H1 (cell line): ENCODE data around the gene NOTUM. TPM values are rescaled to one million over a fixed set of nuclear protein-coding genes. Genes with fewer than 3 reads are reported as not detected.

Source experiments
- CTCF ChIA-PET: fragments of 300-600 bp; sonication (Branson Sonifier 250); formaldehyde crosslinking; loops from one replicate; lab custom pipeline; 2021; ENCODE audit not compliant: partially characterized antibody; lab: Charles Lee
- POLR2A ChIA-PET: fragments of 300-600 bp; sonication (Branson Sonifier 250); formaldehyde crosslinking; loops from one replicate; lab custom pipeline; 2021; ENCODE audit warnings: inconsistent platforms; ENCODE audit not compliant: partially characterized antibody; lab: Charles Lee
- DNase-seq, 2 experiments: peaks; one replicate each; pipeline versions ENCODE4 v3.0.0 to v3.0.0-alpha.2; 2010 to 2022; ENCODE audit warnings: low spot score in 2 of 2, low read depth in 1 of 2, mixed read lengths in 1 of 2
- FAIRE-seq: peaks from 2 replicates; lab custom pipeline; 2011; peaks lifted over from hg19 to GRCh38; lab: Jason Lieb, UNC
- H2AFZ ChIP-seq: 2 replicates; pipeline ENCODE4 v1.8.1; 2012; ENCODE audit warnings: low read length, inconsistent platforms
- H2AK5ac ChIP-seq: 2 replicates; pipeline ENCODE4 v1.6.1; 2013; ENCODE audit warnings: low read depth, low read length
- H2BK120ac ChIP-seq: replicated peaks from 2 replicates; pipeline ENCODE3; 2013; ENCODE audit warnings: low read depth, low read length, inconsistent platforms
- H2BK12ac ChIP-seq: 2 replicates; pipeline ENCODE4 v1.6.1; 2013; ENCODE audit warnings: low read depth, low read length
- H2BK15ac ChIP-seq: 2 replicates; pipeline ENCODE4 v1.6.1; 2013; ENCODE audit warnings: low read length
- H2BK20ac ChIP-seq: 2 replicates; pipeline ENCODE4 v1.6.1; 2013; ENCODE audit warnings: low read length
- H2BK5ac ChIP-seq: 2 replicates; pipeline ENCODE4 v1.6.1; 2013; ENCODE audit warnings: low read depth, low read length
- H3K14ac ChIP-seq: 2 replicates; pipeline ENCODE4 v1.6.1; 2013; ENCODE audit warnings: inconsistent platforms; ENCODE audit not compliant: insufficient read length
- H3K18ac ChIP-seq: 2 replicates; pipeline ENCODE4 v1.6.1; 2013; ENCODE audit warnings: low read length; ENCODE audit errors: extremely low read depth
- H3K23ac ChIP-seq: 2 replicates; pipeline ENCODE4 v1.6.1; 2013; ENCODE audit warnings: inconsistent platforms; ENCODE audit not compliant: insufficient read length
- H3K23me2 ChIP-seq: 2 replicates; pipeline ENCODE4 v1.6.1; 2013; ENCODE audit warnings: low read depth, low read length
- H3K27ac ChIP-seq: 2 replicates; pipeline ENCODE4 v1.6.1; 2011; ENCODE audit warnings: low read depth, low read length, inconsistent platforms
- H3K27me3 ChIP-seq, 4 experiments: replicated peaks in 1 of 4; 1 replicate in 1 of 4; 2 replicates in 3 of 4; pipeline versions ENCODE4 v1.6.1 to v1.8.1; 2011 to 2013; ENCODE audit warnings: low read length in 3 of 4, mild to moderate bottlenecking in 3 of 4, inconsistent platforms in 2 of 4, mixed read lengths in 2 of 4, moderate library complexity in 1 of 4; ENCODE audit not compliant: control insufficient read depth in 3 of 4, insufficient read depth in 3 of 4; ENCODE audit errors: extremely low read depth in 1 of 4
- H3K36me3 ChIP-seq, 4 experiments: 2 replicates each; pipeline versions ENCODE4 v1.6.1 to v1.8.1; 2011 to 2013; ENCODE audit warnings: mild to moderate bottlenecking in 4 of 4, low read length in 3 of 4, moderate library complexity in 2 of 4, control low read depth in 1 of 4, inconsistent platforms in 1 of 4; ENCODE audit not compliant: insufficient read depth in 4 of 4, control insufficient read depth in 2 of 4
- H3K4ac ChIP-seq: replicated peaks from 2 replicates; pipeline ENCODE3; 2013; ENCODE audit warnings: low read length, low read depth, mixed read lengths, inconsistent platforms; ENCODE audit not compliant: insufficient read length
- H3K4me1 ChIP-seq, 4 experiments: replicated peaks in 1 of 4; 1 replicate in 1 of 4; 2 replicates in 3 of 4; pipeline versions ENCODE4 v1.6.1 to v1.8.1; 2011 to 2013; ENCODE audit warnings: low read length in 3 of 4, inconsistent platforms in 2 of 4, mixed read lengths in 1 of 4; ENCODE audit not compliant: insufficient read depth in 4 of 4, control insufficient read depth in 3 of 4
- H3K4me2 ChIP-seq, 2 experiments: 2 replicates each; pipeline versions ENCODE4 v1.6.1 to v1.8.1; 2011 to 2013; ENCODE audit warnings: low read depth in 2 of 2, low read length in 2 of 2, control low read depth in 1 of 2, inconsistent platforms in 1 of 2, mild to moderate bottlenecking in 1 of 2; ENCODE audit not compliant: insufficient read depth in 1 of 2
- H3K4me3 ChIP-seq, 4 experiments: fragments of 200-600, 300-600 bp in 1 of 4; sonication (generic), shearing (Covaris generic), sonication (Bioruptor Twin) in 1 of 4; 2 replicates each; pipeline versions ENCODE4 v1.5.1 to v1.8.1; 2011 to 2016; ENCODE audit warnings: low read length in 4 of 4, low read depth in 3 of 4, control low read depth in 2 of 4, inconsistent platforms in 2 of 4, mild to moderate bottlenecking in 2 of 4, mixed read lengths in 1 of 4, moderate library complexity in 1 of 4; ENCODE audit not compliant: insufficient read depth in 2 of 4; ENCODE audit errors: extremely low read depth in 1 of 4
- H3K56ac ChIP-seq: replicated peaks from 2 replicates; pipeline ENCODE3; 2013; ENCODE audit warnings: low read depth, mild to moderate bottlenecking, mixed read lengths, low read length, inconsistent platforms; ENCODE audit not compliant: insufficient read length
- H3K79me1 ChIP-seq: 2 replicates; pipeline ENCODE4 v1.6.1; 2013; ENCODE audit warnings: low read depth, low read length, control low read depth
- H3K79me2 ChIP-seq, 2 experiments: 2 replicates each; pipeline versions ENCODE4 v1.6.1 to v1.8.1; 2012 to 2013; ENCODE audit warnings: low read length in 2 of 2, mild to moderate bottlenecking in 2 of 2, inconsistent platforms in 1 of 2; ENCODE audit not compliant: insufficient read depth in 2 of 2, control insufficient read depth in 1 of 2
- H3K9ac ChIP-seq, 4 experiments: replicated peaks in 1 of 4; 1 replicate in 1 of 4; 2 replicates in 3 of 4; pipeline versions ENCODE4 v1.6.1 to v1.8.1; 2011 to 2013; ENCODE audit warnings: low read depth in 3 of 4, low read length in 3 of 4, control low read depth in 2 of 4, mild to moderate bottlenecking in 2 of 4, moderate library complexity in 2 of 4, inconsistent platforms in 1 of 4; ENCODE audit errors: extremely low read depth in 1 of 4
- H3K9me3 ChIP-seq, 2 experiments: 2 replicates each; pipeline versions ENCODE4 v1.6.1 to v1.8.1; 2012 to 2013; ENCODE audit warnings: mild to moderate bottlenecking in 2 of 2, moderate library complexity in 2 of 2, control low read depth in 1 of 2, inconsistent platforms in 1 of 2, low read depth in 1 of 2, low read length in 1 of 2, mixed read lengths in 1 of 2; ENCODE audit not compliant: insufficient read depth in 2 of 2
- H4K20me1 ChIP-seq, 2 experiments: replicated peaks in 1 of 2; 2 replicates each; pipeline versions ENCODE3 to v1.8.1; 2011 to 2013; ENCODE audit warnings: inconsistent platforms in 2 of 2, low read length in 2 of 2, mild to moderate bottlenecking in 1 of 2; ENCODE audit not compliant: insufficient read depth in 2 of 2, control insufficient read depth in 1 of 2
- H4K5ac ChIP-seq: 2 replicates; pipeline ENCODE4 v1.6.1; 2013; ENCODE audit warnings: low read length, low read depth, mixed read lengths, inconsistent platforms; ENCODE audit not compliant: insufficient read length
- H4K8ac ChIP-seq: 2 replicates; pipeline ENCODE4 v1.8.0; 2013; ENCODE audit warnings: mild to moderate bottlenecking, moderate library complexity, low read length, inconsistent platforms; ENCODE audit not compliant: insufficient read depth; ENCODE audit errors: extremely low read depth
- H4K91ac ChIP-seq: replicated peaks from 2 replicates; pipeline ENCODE3; 2013; ENCODE audit warnings: low read length, mixed read lengths, inconsistent platforms; ENCODE audit not compliant: insufficient read length
- BCL11A ChIP-seq, 2 experiments: IDR thresholded peaks; one replicate each; pipeline ENCODE4 v1.6.1; 2011; ENCODE audit warnings: low read depth in 2 of 2, low read length in 2 of 2, mild to moderate bottlenecking in 2 of 2
- JUN ChIP-seq: IDR thresholded peaks from 2 replicates; pipeline ENCODE4 v1.6.1; 2011; ENCODE audit warnings: low read depth, mild to moderate bottlenecking, improper control_type of control experiment, low read length
- USF2 ChIP-seq: IDR thresholded peaks from 2 replicates; pipeline ENCODE4 v1.6.1; 2011; ENCODE audit warnings: low read length, improper control_type of control experiment
- WGBS, 2 experiments: shearing (Covaris generic) in 1 of 2; methylation state at CpG; one replicate each; pipeline versions ENCODE4 v1.1.6 to v1.1.7; 2013 to 2015; ENCODE audit warnings: low lambda C conversion rate in 2 of 2, mixed read lengths in 2 of 2, inconsistent platforms in 1 of 2, low coverage in 1 of 2, missing lambda C conversion rate in 1 of 2; ENCODE audit not compliant: insufficient replicate concordance in 2 of 2, insufficient coverage in 1 of 2, insufficient read length in 1 of 2; ENCODE audit errors: extremely low coverage in 1 of 2, missing lambda C conversion rate in 1 of 2; 5-methylcytosine and 5-hydroxymethylcytosine counted together
- polyA plus RNA-seq, 7 experiments: library from polyadenylated mRNA; depleted of rRNA in 3 of 7; stranded (reverse) in 5 of 7; unstranded in 2 of 7; fragments of >200 nt in 5 of 7; fragments of 200-250 nt in 2 of 7; gene quantifications; 1 replicate in 5 of 7; 2 replicates in 1 of 7; 4 replicates in 1 of 7; pipeline versions ENCODE4 v1.2.1 to v1.2.3, GENCODE V29; 2011 to 2013; ENCODE audit warnings: missing spikeins in 2 of 7, mixed read lengths in 2 of 7
- total RNA-seq: library from RNA; stranded (reverse); fragmentation: NEBNext Ultra II Directional; extraction: Animal tissue kit (Norgen Biotek cat#: 25700); gene quantifications from 2 replicates; pipeline ENCODE4 v1.2.1, GENCODE V29; 2021

NOTUM gene
- total and polyA plus RNA-seq, 2 of the 8 experiments (the other 6 are each of a cell fraction or from before 2014, with no cell fraction given): 0.45 to 0.76 TPM

GRCh38 chr17:81999587-81999975 lies 38.6 kb upstream of the NOTUM start:
- Histone ChIP-seq H3K9ac (no peak overlapping the region), H4K5ac (no peak overlapping the region), H4K20me1 (peaks cover 0 to 4% of the 10 kb centered on the region in 2 experiments), H3K56ac (no peak overlapping the region), H3K4me3 (no peak overlapping the region), H2BK5ac (no peak overlapping the region), H3K4me2 (no peak overlapping the region), H3K23me2 (no peaks in the 10 kb centered on the region), H2BK15ac (no peak overlapping the region), H3K4me1 (no peaks in the 10 kb centered on the region), H2BK120ac (no peak overlapping the region), H3K79me1 (peaks cover 3% of the 10 kb centered on the region; the same call in 1 of the 2 replicates), H2AK5ac (no peak overlapping the region), H3K14ac (no peak overlapping the region), H4K8ac (no peak overlapping the region), H2AFZ (no peak overlapping the region), H3K27ac (no peak overlapping the region), H3K9me3 (no peaks in the 10 kb centered on the region), H3K36me3 (no peaks in the 10 kb centered on the region), H4K91ac (no peak overlapping the region), H2BK12ac (no peak overlapping the region), H3K4ac (no peak overlapping the region), H3K79me2 (no peaks in the 10 kb centered on the region), H3K27me3 (no peaks in the 10 kb centered on the region), H3K18ac (no peak overlapping the region), H3K23ac (no peak overlapping the region)
- ChIA-PET CTCF (no interaction called here), POLR2A (no interaction called here)
- FAIRE-seq (no peak), DNase-seq (no peak)
- 96% methylated on average over 10 of the region's 12 CpGs; no CpG with 5 or more reads in 1 of the 2 experiments for whole genome bisulfite sequencing, 2 experiments
- TF ChIP-seq USF2 (no peak), BCL11A (IDR thresholded peaks at IDR 0.05; ENCODE audit: low read depth in 2 of 2, low read length in 2 of 2) (no peak), JUN (no peak)
- TF ChIP-seq, all 59 proteins: peak for 0
- no peak overlapping the region for H2BK20ac ChIP-seq
